Stimulated activated CD8-positive, alpha-beta memory T cell treated with anti-CD3 and anti-CD28 coated beads, Interleukin-15, amount 100 ng/mL, for 1 hour (primary cell): ENCODE results near the gene TOMM22.
"Not testable (repeated sequence)": the region's sequence is repeated elsewhere in the genome, so short reads cannot be mapped to it uniquely, and the experiment has no call there.

Experiments used
- DNase-seq: peaks from one replicate; pipeline ENCODE4 v3.0.0-alpha.2; 2020; ENCODE audit warnings: low read depth

TOMM22 gene

GRCh38 chr22:38681582-38682335 is at the start of gene TOMM22:
Gene TOMM22, plus strand, starts transcription at chr22:38681957. Its CDS starts 22 bp downstream, at chr22:38681979.
- peak; percentile 69 for DNase-seq

GRCh38 chr22:38632528-38632927 is 49.2 kb upstream of the TOMM22 start:
- no peak for DNase-seq

GRCh38 chr22:38638216-38638615 is 43.5 kb upstream of the TOMM22 start:
- DNase-seq, result no peak

GRCh38 chr22:38638728-38639127 is 43.0 kb upstream of the TOMM22 start:
- DNase-seq, result no peak

DNA sequence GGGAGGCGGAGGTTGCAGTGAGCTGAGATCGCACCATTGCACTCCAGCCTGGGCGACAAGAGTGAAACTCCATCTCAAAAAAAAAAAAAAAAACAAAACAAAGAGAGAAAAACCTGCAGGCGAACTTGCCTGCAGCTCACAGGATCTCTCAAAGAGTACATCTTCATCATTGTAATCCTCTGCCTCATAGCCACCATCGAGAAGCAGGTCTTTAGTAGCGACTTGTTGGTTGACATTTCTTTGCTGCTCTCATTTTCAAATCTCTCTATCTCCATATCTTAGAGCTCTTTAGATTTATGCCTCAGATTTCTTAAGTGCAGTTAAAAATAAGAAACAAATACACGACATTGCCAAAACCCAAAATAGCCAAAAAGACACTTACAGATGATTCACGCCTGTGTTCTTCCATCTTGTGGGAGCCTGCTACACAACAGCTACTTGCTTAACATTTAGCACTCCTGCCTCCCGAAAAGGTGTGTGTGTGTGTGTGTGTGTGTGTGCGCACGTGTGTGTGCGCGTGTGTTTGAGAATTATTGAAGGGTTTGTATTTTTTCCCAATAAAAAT is 40.2 kb upstream of the TOMM22 start:
- no peak for DNase-seq

- not testable (repeated sequence) for DNase-seq
Measured at GRCh38 chr22:38644245-38644644, 37.5 kb upstream of the TOMM22 start.

GRCh38 chr22:38645430-38645829 is 36.3 kb upstream of the TOMM22 start:
- no peak for DNase-seq

- no peak for DNase-seq
Measured at GRCh38 chr22:38649841-38650522, 31.8 kb upstream of the TOMM22 start.

DNA sequence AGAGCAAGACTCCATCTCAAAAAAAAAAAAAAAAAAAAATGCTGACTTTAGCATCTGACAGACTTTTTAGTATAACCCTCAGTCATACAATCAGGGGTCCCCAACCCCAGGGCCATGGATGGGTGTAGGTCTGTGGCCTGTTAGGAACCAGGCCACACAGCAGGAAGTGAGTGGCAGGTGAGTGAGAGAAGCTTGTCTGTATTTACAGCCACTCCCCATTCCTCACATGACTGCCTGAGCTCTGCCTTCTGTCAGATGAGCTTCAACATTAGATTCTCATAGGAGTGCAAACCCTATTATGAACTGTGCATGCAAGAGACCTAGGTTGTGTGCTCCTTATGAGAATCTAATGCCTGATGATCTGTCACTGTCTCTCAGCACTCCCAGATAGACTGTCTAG is 28.9 kb upstream of the TOMM22 start:
- no peak for DNase-seq

DNA sequence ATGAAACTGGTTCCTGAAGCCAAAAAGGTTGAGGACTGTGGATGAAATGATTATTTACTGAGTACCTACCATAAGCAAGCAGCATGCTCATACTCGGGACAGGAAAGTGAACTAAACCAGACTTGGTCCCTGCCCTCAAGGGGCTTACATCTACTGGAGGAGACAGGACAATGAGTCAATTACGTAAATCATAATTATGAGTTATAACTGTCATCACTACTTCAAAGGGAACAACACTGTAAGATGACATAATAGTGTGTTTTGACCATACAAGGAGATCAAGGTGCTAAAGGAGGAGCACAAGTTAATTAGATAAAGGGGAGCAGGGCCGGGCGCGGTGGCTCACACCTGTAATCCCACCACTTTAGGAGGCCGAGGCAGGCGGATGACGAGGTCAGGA is 28.0 kb upstream of the TOMM22 start:
- no peak for DNase-seq

DNA sequence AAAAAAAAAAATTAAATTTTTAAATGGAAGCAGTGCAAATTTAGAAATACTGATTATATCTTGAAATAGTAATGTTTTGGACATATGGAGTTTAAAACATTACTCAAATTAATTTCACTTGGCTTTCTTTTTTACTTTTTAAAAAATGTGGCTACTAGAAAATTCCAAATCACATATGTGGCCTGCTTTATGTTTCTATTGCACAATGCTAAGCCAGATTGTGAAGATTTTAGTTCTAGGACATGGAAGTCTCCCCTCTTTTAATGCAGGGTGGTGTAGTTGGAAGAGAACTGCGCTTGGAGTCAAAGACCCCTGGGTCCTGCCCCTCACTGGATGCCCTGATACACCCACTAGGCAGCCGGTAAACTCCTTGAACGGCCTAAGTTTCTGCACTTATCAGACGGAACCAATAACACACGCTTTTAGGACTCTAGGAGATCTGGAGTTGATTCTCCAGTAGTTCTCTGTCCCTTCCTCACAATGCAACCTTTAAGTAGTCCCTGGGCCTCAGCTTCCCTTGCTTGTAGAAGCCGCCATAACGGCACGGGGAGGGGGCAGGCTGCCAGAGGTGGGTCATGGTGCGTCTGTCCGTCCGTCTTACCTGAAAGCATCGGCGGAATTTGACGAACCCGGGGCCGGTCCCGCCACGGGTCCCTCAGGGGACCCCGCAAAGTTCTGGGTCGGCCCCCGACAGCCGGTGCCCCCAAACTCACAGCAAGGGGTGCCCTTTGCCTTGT is 26.1 kb upstream of the TOMM22 start:
- DNase-seq, result no peak

DNA sequence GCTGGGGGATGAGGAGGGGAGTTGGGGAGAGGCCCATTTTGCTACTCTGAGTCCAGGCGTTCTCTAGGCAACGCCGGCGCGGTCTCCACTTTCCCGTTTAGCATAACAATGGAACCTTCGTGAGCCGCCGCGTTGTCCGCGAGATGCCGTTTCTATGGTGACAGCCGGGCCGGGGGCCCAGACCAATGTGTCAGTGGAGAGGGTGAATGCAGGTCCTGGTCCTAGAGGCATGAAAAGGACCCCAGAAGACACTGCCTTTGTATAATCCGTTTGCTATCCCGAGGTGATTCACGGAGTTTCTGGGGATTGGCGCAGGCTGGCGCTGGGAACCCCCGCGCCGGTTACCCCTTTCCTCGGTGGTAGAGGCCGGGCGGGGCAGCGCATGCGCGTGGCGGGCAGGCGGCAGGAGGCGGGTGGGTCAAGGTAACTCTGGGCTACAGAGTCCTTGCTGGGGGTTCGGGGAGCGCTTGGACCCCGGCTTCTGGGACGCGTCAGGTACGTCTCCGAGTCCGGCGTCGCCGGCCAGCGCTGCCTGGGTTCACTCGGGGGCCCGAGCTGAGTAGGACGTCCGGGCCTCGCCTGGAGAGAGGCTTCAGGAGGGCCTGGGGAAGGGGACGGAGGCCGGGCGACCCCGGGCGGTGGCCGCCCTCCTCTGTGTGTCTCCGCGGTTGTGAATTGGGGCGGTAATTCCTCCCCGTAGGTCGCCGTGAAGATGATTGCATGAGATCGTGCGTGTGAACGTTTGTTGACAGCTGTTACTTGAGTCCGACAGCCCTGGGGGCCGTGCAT is 25.3 kb upstream of the TOMM22 start, which contains the start of the genes CBY1 and FAM227A:
Gene CBY1 (plus strand): TSS at position 383 of the 789 bp plus-strand sequence. CDS start 11,417 bp downstream, outside the sequence.
Gene FAM227A (minus strand): TSS at position 137 of the 789 bp plus-strand sequence. CDS start 6,224 bp downstream, outside the sequence.
- DNase-seq, result peak; percentile 64

- DNase-seq, result no peak
Measured at GRCh38 chr22:38657045-38657909, 24.5 kb upstream of the TOMM22 start.

DNA sequence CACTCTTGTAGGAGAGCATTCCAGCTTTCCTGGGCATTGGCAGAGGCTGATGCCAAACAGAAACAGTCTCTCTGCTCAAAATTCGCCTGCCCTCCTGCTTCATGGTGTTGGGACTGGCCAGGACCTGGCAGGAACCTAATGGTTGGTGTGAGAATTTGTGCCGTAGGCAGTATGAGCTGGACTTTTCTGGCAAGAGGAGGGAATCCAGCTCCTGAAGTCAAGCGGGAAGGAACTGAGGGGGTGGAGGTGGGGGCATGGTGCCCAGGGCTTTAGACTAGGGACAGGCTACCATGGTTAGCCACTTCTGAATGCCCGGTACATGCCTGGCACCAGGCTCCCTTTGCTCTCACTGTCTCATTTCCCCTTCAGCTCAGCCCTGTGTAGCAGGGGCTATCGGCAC is 6.9 kb upstream of the TOMM22 start:
- DNase-seq, result no peak

DNA sequence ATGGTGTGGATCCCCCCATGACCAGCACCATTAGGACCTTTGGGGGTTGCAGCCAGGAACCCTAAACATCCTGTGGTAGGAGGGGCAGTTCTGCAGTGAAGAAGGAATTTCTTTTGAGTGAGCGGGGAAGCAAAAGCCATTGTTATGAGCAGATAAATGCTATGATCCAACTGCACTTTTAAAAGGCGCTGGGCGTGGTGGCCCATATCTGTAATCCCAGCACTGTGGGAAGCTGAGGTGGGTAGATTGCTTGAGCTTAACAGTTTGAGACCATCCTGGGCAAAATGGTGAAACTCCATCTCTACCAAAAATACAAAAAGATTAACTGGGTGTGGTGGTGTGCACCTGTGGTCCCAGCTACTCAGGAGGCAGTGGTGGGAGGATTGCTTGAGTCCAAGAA is 5.9 kb upstream of the TOMM22 start:
- DNase-seq, result no peak

GRCh38 chr22:38684895-38685294 is 3.1 kb downstream of the TOMM22 start:
- DNase-seq, result no peak

DNA sequence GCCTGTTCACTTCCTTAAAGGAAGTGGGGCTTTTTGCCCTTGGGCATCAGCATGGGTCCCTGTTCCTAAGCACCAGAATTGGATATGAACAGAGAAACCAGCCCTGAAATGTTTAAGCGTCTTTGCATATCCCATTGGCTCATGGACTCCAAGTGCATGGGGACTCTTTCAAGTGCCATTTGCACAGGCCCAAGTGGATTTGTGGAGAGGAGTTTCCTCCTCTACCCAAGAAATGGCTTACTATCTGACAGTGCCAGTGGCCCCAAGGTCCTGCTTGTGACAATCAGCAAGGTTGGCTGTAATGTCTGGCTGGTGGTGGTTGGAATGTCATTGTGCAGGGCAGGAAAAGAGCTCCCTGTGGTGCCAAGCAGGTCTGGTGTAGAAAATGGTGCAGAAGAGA is 4.0 kb downstream of the TOMM22 start:
- DNase-seq, result no peak

GRCh38 chr22:38689651-38690050 is 7.9 kb downstream of the TOMM22 start:
- DNase-seq, result no peak

DNA sequence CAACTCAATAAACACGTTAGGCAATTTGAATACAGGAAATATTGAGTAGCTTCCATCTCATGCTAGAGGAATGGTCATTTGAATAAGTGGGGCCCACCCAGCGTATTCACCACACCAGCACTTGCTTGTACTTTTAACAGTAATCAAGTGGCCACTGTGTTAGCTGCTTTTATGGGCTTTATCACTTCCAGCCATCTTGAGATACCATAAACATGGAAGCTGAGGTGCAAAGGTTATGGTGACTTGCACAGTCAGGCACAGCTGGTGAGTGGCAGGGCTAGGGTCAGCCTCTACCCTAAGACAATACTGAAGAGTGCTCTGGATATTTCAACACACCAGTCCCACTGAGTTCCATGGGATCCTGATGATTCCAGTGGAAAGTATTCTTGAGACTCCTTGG is 12.3 kb downstream of the TOMM22 start:
- no peak for DNase-seq

DNA sequence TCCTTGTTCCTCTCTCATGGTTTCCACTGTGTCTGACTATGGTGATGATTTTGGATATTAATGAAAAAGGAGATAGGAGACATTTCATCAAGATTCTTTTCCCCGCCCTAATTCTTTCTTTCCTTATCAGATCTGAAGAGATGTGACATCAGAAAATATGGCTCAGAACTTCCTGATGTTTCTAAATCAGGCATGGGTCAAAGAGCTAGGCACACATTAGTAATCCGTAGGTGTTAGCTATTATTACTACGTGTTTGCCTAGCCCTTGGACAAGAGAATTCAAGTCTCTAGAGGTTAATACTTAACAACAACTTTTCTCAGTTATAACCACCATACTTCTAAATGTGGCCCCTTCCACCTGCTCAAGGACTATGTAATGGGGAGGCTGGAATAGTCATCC is 13.2 kb downstream of the TOMM22 start:
- DNase-seq, result no peak
